Thoracic aorta endothelial cell (primary cell): ENCODE results near the gene PLA2G2F. TPM values are rescaled to one million over a fixed set of nuclear protein-coding genes. Genes with fewer than 3 reads are reported as not detected.

Experiments
- total RNA-seq: library from RNA; depleted of rRNA; stranded (reverse); fragments of >200 nt; gene quantifications from 2 replicates; pipeline ENCODE4 v1.2.3, GENCODE V29; 2012

The PLA2G2F gene
- total RNA-seq: not detected in 2 replicates

GRCh38 chr1:20138961-20139550 lies at the start of gene PLA2G2F:
TSS of gene PLA2G2F (plus strand) at chr1:20139323. CDS start at chr1:20139428, 105 bp downstream.

DNA sequence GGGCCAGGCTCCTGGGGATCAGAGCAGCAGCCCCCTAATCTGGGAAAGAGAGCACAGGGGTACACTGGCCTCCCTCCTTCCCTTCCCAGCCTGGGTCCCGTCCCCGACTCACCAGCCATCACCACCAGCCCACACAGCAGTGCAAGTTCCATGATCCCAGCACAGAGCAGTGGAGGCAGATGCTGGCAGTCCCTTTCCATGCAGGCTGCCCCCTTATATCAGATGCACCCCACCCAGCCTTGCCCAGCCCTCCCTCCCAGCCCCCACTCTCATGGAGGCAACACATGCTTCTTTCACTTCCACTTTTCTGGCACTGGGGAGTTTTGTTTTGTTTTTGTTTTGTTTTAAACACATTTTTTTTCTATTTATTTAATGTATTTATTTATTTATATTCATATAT lies 19.8 kb upstream of the PLA2G2F start, which contains the start of gene PLA2G2D:
Gene PLA2G2D, minus strand, starts transcription at position 190 of the 400 bp plus-strand sequence. Its CDS starts 38 bp downstream, at position 152.

GRCh38 chr1:20185834-20186782 lies 47.0 kb downstream of the PLA2G2F start, which contains the start of the genes PLA2G2C and UBXN10:
TSS of gene PLA2G2C (minus strand) at chr1:20186518. CDS start at chr1:20177363, 9,155 bp downstream.
TSS of gene UBXN10 (plus strand) at chr1:20186096. CDS start at chr1:20190562, 4,466 bp downstream.

Other genes with a start within 250 kb of the PLA2G2F start
- not detected in 2 replicates for gene PLA2G2E, start 215.7 kb upstream of the PLA2G2F start, total RNA-seq
- not detected in 2 replicates for gene PLA2G2A, start 159.7 kb upstream of the PLA2G2F start, total RNA-seq
- gene PLA2G5, start 69.1 kb upstream of the PLA2G2F start, total RNA-seq: 0.36 TPM in 1 of 2 replicates, not detected in the other
- not detected in 2 replicates for gene PLA2G2D, start 19.8 kb upstream of the PLA2G2F start, total RNA-seq
- 0.07 TPM in 1 of 2 replicates, not detected in the other for gene UBXN10, start 46.8 kb downstream of the PLA2G2F start, total RNA-seq
- gene PLA2G2C, start 47.2 kb downstream of the PLA2G2F start, total RNA-seq: not detected in 2 replicates
- gene VWA5B1, start 151.6 kb downstream of the PLA2G2F start, total RNA-seq: not detected in 2 replicates